Sigmoid colon (tissue), 7 donors: ENCODE results near the gene AFAP1. TPM values are rescaled to one million over a fixed set of nuclear protein-coding genes. Genes with fewer than 3 reads are reported as not detected.

Source experiments
- DNase-seq: peaks from one replicate; pipeline ENCODE4 v3.0.0-alpha.2; 2019
- H3K27ac ChIP-seq, 4 donors: fragments of 200-600 bp; sonication (generic); one replicate each; pipeline ENCODE4 v1.5.1; 2016 to 2019; ENCODE audit warnings: mild to moderate bottlenecking in 1 of 4
- H3K27me3 ChIP-seq, 3 donors: fragments of 200-600 bp; sonication (generic); one replicate each; pipeline ENCODE4 v1.5.1; 2019; ENCODE audit warnings: mild to moderate bottlenecking in 1 of 3
- H3K36me3 ChIP-seq, 4 donors: fragments of 200-600 bp; sonication (generic); one replicate each; pipeline ENCODE4 v1.5.1; 2016 to 2019
- H3K4me1 ChIP-seq, 4 donors: fragments of 200-600 bp; sonication (generic); one replicate each; pipeline ENCODE4 v1.5.1; 2017 to 2019
- H3K4me3 ChIP-seq, 4 donors: fragments of 200-600 bp; sonication (generic); one replicate each; pipeline ENCODE4 v1.5.1; 2017 to 2019; ENCODE audit warnings: mild to moderate bottlenecking in 2 of 4, moderate library complexity in 1 of 4
- H3K9me3 ChIP-seq, 4 donors: fragments of 200-600 bp in 3 of 4; sonication (generic) in 3 of 4; one replicate each; pipeline versions ENCODE4 v1.5.1 to v1.6.1; 2013 to 2019
- CTCF ChIP-seq, 4 experiments: fragments of 450-650 bp in 3 of 4; fragments of 200-600 bp in 1 of 4; IDR thresholded peaks; one replicate each; pipeline ENCODE4 v1.5.1; 2016 to 2019; ENCODE audit warnings: antibody characterized with exemption in 4 of 4, mild to moderate bottlenecking in 3 of 4, moderate library complexity in 2 of 4
- EP300 ChIP-seq, 4 donors: sonication (generic); formaldehyde crosslinking; IDR thresholded peaks; one replicate each; pipeline ENCODE4 v1.6.1; 2017; ENCODE audit warnings: antibody characterized with exemption in 4 of 4
- POLR2A ChIP-seq, 2 donors: fragments of 450-650 bp; IDR thresholded peaks; one replicate each; pipeline ENCODE4 v1.6.1; 2016; ENCODE audit warnings: antibody characterized with exemption in 2 of 2, mild to moderate bottlenecking in 2 of 2, moderate library complexity in 2 of 2
- POLR2AphosphoS5 ChIP-seq, 4 donors: sonication (generic); formaldehyde crosslinking; IDR thresholded peaks; one replicate each; pipeline ENCODE4 v1.6.1; 2017; ENCODE audit warnings: antibody characterized with exemption in 4 of 4
- WGBS, 2 donors: extraction: QIAGEN DNeasy Blood & Tissue Kit; methylation state at CpG; one replicate each; pipeline ENCODE4 v1.1.7; 2013; 5-methylcytosine and 5-hydroxymethylcytosine counted together
- intact Hi-C: fragments of 100-400 bp; cut with DNase I; formaldehyde crosslinking; loops from one replicate; pipeline ENCODE4 v1.15.1; 2023
- polyA plus RNA-seq, 3 donors: library from polyadenylated mRNA; stranded (reverse); fragments of 200-250 nt; gene quantifications; one replicate each; pipeline ENCODE4 v1.2.3, GENCODE V29; 2013
- total RNA-seq, 4 donors: library from RNA; depleted of rRNA; stranded (reverse); fragments of >200 nt; gene quantifications; one replicate each; pipeline ENCODE4 v1.1.0, GENCODE V29; 2016
- donor health status: healthy with polysubstance abuse.
- donor health status: Bipolar disorder and iron deficiency.
- donor health status: healthy.

The AFAP1 gene
- total and polyA plus RNA-seq, 7 donors = 7.6 to 51.3 (median 24.0) TPM

- H3K4me3 ChIP-seq = no peak overlapping the region
- no peak for TF ChIP-seq POLR2AphosphoS5 (IDR thresholded peaks at IDR 0.05)
- TF ChIP-seq CTCF (IDR thresholded peaks at IDR 0.05) = no peak
- no peak for TF ChIP-seq EP300 (IDR thresholded peaks at IDR 0.05)
- TF ChIP-seq POLR2A (IDR thresholded peaks at IDR 0.05) = no peak
- peaks cover 0 to 19% (median 16%) of the 10 kb centered on the region in 4 donors for H3K4me1 ChIP-seq
- intact Hi-C loops = no loop called here
- peaks cover 0 to 41% (median 8%) of the 10 kb centered on the region in 4 donors for H3K36me3 ChIP-seq
- no peaks in the 10 kb centered on the region for H3K27me3 ChIP-seq
- DNase-seq = peak; percentile 27
- H3K27ac ChIP-seq = peak overlapping the region in 2 of 4 donors; percentile 12 to 42
- WGBS, 2 donors = 90 to 94% methylated on average over 13 of the region's 13 CpGs
- H3K9me3 ChIP-seq = no peaks in the 10 kb centered on the region
Measured at GRCh38 chr4:7838136-7838782, 101.4 kb downstream of the AFAP1 start.

GRCh38 chr4:7837597-7838135 lies 102.0 kb downstream of the AFAP1 start:
- Histone ChIP-seq H3K27me3 (no peaks in the 10 kb centered on the region), H3K9me3 (no peaks in the 10 kb centered on the region), H3K36me3 (peaks cover 0 to 41% (median 8%) of the 10 kb centered on the region in 4 donors), H3K4me1 (peaks cover 0 to 13% (median 10%) of the 10 kb centered on the region in 4 donors), H3K27ac (peak overlapping the region in 2 of 4 donors; percentile 16 to 42), H3K4me3 (no peak overlapping the region)
- DNase-seq = peak; percentile 39
- TF ChIP-seq EP300 (IDR thresholded peaks at IDR 0.05) = no peak
- no peak for TF ChIP-seq CTCF (IDR thresholded peaks at IDR 0.05)
- no peak for TF ChIP-seq POLR2A (IDR thresholded peaks at IDR 0.05)
- TF ChIP-seq POLR2AphosphoS5 (IDR thresholded peaks at IDR 0.05) = no peak
- intact Hi-C loops = no loop called here
- 90% methylated on average over 6 of the region's 6 CpGs for WGBS, 2 donors

- Histone ChIP-seq H3K9me3 (no peaks in the 10 kb centered on the region), H3K4me3 (no peak overlapping the region), H3K27ac (peak overlapping the region; percentile 63 to 81 (median 72)), H3K4me1 (peaks cover 0 to 35% (median 31%) of the 10 kb centered on the region in 4 donors), H3K27me3 (no peaks in the 10 kb centered on the region), H3K36me3 (peaks cover 0 to 22% (median 2%) of the 10 kb centered on the region in 4 donors)
- intact Hi-C loops = no loop called here
- DNase-seq = peak; percentile 46
- TF ChIP-seq POLR2AphosphoS5 (IDR thresholded peaks at IDR 0.05) = no peak
- no peak for TF ChIP-seq CTCF (IDR thresholded peaks at IDR 0.05)
- TF ChIP-seq POLR2A (IDR thresholded peaks at IDR 0.05) = no peak
- TF ChIP-seq EP300 (IDR thresholded peaks at IDR 0.05) = no peak
- WGBS, 2 donors = 84 to 91% methylated on average over 14 of the region's 14 CpGs
Measured at GRCh38 chr4:7831858-7832730, 107.6 kb downstream of the AFAP1 start.

GRCh38 chr4:7831330-7831729 lies 108.3 kb downstream of the AFAP1 start:
- Histone ChIP-seq H3K27ac (peak overlapping the region; percentile 63 to 81 (median 72)), H3K4me1 (peaks cover 0 to 35% (median 31%) of the 10 kb centered on the region in 4 donors), H3K36me3 (peaks cover 0 to 26% (median 4%) of the 10 kb centered on the region in 4 donors), H3K9me3 (no peaks in the 10 kb centered on the region), H3K27me3 (no peaks in the 10 kb centered on the region), H3K4me3 (no peak overlapping the region)
- TF ChIP-seq POLR2A (IDR thresholded peaks at IDR 0.05) (no peak), EP300 (IDR thresholded peaks at IDR 0.05) (no peak), POLR2AphosphoS5 (IDR thresholded peaks at IDR 0.05) (no peak), CTCF (IDR thresholded peaks at IDR 0.05) (no peak)
- intact Hi-C loops = no loop called here
- peak; percentile 40 for DNase-seq
- 72 to 85% methylated on average over 7 of the region's 7 CpGs for WGBS, 2 donors
